GM10847 (cell line): ENCODE measurements around the gene IMP4.

Experiments used
- POLR2A ChIP-seq: IDR thresholded peaks from 2 replicates; pipeline ENCODE4 v1.6.1; 2011; ENCODE audit not compliant: insufficient read length; ENCODE audit errors: extremely low read depth

The IMP4 gene

DNA sequence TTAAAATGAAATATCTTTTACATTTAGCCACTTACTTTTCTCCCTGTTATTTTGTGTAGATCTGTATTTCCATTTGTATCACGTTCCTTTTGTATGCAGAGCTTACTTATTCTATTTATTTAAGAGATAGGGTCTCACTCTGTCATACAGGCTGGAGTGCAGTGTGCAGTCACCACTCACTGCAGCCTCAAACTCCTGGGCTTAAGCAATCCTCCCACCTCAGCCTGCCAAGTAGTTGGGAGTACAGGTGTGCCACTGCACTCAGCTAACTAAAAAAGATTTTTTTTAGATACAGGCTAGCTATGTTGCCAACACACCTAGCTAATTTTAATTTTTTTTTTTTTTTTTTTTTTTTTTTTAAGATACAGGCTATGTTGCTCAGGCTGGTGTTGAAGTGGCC, 24.0 kb downstream of the IMP4 start:
- TF ChIP-seq POLR2A = no peak

DNA sequence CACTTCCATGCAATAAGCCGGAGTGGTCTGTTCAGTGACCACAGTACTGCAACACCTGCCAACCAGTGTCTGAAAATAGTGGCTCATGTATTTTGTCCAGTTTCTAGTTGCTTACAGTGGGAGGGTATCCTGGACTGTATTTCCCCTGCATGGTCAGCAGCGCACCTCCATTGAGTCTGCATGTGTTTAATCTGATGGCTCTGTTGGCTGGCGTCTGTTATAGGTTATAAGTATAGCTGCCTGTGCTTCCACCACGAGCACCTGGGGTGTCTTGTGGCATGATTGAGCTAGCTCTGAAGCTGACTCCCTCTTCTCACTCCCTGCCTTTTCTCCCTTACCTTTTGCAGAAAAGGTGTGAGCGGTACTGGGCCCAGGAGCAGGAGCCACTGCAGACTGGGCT, 26.1 kb downstream of the IMP4 start:
- TF ChIP-seq POLR2A = no peak

DNA sequence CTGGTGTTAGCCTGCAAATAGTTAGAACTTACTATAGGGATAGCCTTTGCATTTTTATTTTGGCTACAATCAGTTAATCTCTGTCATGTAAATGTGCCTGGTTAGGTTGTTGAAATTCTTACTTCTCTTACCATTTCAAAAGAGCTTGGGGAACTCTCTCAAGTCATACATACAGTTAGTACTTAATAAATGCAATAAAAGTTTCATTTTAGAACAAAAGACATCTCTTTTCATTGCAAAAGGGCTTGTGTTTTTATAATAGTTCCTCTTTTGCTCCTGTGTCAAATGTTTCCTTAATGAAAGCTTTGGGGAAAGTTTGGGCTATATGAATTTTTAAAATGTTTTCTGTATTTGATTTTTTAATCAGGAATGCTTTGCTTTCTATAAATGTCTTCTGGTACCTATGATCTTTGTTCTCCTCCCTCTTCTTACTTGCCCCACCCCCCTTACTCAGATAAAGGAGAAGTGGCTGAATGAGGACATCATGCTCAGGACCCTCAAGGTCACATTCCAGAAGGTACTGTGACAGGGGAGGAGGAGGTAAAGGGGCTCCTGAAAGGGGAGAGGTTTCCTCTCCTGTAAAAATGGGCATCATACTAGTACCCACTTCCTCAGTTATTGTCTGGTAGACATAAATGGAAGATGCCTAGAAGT, 26.7 kb downstream of the IMP4 start:
- TF ChIP-seq POLR2A = no peak

DNA sequence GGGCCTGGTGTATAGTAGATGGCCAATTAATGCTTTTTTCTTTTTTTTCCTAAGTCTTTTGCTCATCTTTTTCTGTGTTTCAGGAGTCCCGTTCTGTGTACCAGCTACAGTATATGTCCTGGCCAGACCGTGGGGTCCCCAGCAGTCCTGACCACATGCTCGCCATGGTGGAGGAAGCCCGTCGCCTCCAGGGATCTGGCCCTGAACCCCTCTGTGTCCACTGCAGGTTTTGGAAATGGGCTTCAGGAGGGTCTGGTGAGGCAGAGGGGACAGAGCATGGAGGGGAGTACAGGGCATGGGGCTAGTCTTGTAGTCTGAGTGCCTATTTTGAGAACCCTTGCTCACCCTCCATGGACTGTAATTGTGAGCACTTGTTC, 27.3 kb downstream of the IMP4 start:
- no peak for TF ChIP-seq POLR2A

DNA sequence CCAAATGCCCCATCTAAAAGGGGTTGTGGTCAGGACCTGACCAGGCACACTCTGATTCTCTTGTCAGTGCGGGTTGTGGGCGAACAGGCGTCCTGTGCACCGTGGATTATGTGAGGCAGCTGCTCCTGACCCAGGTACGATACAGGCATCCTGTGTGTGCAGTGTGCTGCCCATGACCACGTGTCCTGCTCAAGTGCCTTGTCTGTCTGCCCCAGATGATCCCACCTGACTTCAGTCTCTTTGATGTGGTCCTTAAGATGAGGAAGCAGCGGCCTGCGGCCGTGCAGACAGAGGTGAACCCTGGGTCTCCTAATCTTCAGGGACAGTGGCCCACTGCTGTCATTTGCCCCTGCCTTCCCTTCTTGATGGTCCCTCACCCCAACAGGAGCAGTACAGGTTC, 27.8 kb downstream of the IMP4 start:
- TF ChIP-seq POLR2A = no peak

DNA sequence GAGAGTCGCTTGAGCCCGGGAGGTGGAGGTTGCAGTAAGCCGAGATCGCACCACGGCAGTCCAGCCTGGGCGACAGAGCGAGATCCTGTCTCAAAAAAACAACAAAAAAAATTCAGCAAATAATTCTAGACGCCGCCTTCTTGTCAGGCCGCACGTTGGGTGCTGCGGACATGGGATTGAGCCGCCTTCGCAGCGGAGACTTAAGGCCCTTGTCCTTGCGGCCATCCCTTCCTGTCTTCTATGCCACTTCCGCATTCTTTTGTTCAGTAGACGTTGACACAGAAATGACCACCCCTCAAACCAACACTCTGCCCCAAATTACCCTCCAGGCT, 29.0 kb downstream of the IMP4 start:
- no peak for TF ChIP-seq POLR2A

DNA sequence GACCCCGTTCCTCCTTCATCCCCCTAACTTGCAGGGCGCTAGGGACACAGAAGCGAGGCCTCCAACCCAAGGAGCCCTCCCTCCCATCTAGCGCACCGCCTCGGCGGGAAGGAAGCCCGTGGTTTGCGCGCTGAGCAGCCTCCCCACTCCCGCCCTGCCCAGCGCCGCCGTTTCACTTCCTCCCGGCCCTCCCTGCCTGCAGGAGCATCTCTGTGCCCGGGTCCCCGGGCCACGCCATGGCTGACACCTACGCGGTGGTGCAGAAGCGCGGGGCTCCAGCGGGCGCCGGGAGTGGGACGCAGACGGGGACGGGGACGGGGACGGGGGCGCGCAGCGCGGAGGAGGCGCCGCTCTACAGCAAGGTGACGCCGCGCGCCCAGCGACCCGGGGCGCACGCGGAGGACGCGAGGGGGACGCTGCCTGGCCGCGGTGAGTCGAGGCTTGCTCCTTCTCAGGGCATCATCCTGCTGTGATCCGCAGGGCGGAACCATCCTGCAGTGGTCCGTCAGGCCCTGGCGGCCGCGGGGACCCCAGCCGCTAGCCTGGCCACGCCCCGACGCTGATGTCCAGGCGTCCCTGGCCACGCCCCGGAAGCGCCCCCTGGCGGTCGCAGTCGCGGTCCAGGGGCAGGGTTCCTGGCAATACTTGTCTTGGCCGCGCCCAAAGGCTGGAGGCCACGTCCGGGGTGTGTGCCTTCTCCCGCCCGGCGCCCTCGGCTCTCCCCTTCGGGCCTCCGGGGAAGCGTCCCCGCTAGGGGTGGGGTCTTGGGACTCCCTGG, 29.5 kb downstream of the IMP4 start:
- peak; percentile 81 for TF ChIP-seq POLR2A

DNA sequence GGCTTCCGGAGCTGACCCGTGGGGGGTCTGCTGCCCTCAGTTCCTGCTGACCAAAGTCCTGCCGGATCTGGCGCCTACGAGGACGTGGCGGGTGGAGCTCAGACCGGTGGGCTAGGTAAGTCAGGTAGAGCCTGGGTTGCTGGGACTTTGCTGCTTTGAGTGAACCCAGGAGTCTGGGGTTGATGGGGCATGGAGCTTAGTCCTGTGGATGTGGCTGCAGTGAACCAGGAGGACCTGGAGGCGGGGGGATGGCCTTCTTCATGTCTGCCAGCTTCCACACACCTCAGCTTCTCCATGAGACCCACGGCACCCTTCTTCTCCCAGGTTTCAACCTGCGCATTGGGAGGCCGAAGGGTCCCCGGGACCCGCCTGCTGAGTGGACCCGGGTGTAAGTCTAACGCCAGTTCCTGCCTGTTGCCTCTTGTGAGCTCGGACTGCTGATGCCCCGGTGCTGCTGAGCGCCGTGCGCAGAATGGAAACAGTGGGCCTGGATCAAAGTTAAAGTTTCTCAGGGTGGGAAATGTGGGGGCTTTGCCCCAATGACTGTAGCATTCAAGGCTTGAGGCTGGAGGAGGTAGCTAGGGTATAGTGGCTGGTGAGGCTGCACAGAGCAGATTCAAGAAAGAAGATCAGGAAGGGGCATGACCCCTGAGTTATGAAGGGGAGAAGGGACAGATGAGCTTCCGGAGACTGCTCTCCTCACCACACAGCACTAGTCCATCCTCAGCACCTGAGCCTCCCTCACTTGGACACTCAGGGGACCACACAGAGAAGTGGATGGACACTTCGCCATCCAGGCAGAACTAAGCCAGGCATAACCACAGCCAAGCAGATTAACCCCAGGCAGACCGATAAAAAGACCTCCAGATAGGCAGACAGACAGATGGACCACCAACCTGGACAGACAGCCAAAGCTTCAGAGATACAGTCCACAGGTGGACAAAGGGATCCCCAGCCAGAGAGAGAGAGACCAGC, 30.4 kb downstream of the IMP4 start:
- no peak for TF ChIP-seq POLR2A

DNA sequence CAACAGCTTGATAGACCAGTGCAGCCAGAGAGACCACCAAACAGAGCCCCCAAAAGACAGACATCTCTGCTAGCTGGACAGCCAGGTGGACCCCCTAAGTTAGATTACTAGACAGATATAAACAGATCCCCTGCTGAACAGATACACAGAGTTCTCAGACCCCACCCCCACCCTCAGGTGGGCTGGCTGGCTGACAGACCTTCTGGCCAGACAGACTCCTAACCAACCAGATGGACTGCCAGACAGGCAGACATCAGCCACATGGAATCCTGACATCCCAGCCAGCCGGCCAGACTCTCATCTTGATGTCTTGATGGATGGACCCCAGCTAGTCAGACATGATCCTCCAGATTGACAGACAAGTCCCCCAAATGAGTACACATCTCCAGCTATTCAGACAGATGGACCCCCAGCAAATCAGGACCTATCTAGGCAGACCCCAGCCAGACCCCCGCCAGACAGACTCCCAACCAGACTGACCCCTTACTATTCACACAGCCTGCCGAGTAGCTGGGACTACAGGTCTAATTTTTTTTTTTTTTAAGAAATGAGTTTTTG, 31.2 kb downstream of the IMP4 start:
- TF ChIP-seq POLR2A = no peak

DNA sequence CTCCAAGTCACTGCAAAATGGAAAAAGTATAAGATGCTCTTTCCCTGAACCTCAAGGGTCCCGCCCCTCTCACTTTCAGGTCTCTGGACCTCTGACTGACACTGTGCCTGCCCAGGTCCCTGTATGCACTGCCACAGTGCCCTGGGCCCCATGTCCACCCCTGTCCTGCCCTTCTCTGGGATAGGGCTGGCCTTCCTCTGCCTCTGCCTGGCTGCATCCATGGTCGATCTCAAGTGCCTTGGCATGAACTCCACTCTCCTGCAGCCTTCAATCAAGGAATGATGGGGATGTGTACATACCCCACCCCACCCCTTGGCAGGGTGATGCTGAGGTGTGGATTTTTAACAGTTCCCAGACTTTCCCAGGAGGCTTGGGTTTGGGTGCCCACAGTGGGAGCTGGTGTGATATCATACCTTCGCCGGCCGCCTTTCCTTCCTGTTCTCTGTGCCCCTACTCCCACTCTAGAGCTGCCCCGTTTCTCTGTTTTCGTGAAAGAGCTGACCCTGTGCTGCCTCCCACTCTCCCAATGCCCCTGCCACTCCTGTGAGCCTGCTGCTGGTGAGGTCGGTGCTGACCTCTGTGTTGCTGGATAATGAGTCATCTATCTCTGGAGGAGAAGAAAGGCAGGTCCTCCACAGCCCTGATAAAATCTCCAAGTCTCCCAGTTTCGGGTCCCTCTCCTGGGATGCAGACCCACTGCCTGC, 32.0 kb downstream of the IMP4 start:
- TF ChIP-seq POLR2A = no peak

DNA sequence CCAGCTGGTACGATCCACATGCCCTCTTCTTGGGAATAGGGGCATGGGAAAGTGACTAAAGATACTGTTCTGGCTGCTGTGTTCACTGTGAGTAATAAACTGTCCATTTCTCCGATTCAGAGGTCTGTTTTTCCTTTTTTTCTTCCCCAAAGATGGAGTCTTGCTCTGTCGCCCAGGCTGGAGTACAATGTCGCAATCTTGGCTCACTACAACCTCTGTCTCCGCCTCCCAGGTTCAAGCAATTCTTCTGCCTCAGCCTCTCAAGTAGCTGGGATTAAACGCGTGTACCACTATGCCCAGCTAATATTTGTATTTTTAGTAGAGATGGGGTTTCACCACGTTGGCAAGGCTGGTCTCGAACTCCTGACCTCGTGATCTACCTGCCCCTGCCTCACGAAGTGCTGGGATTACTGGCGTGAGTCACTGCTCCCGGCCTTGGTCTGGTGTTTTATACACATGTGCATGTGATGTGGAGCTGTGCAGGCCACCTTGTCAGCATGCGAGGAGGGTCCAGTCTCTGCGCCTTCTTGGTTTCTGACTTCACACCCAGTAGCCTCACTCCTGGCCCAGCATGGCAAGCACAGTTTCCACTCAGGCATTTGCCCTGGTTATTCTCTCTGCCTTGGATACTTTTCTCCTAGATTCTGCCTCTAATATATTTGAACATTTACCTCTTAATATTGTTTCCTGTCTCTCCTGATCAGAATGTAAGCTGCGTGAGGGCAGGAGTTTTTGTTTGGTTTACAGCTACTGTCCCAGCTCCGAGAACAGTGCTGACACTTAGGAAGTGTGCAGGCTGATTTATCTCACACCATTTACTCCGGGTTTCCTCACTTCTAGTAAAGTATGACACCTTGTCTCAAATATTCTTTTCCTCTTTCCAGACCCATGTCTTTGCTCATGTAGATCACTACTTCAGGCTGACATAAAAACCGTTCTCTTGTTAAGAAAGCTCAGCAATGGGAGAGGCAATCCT, 32.9 kb downstream of the IMP4 start:
- TF ChIP-seq POLR2A = no peak

DNA sequence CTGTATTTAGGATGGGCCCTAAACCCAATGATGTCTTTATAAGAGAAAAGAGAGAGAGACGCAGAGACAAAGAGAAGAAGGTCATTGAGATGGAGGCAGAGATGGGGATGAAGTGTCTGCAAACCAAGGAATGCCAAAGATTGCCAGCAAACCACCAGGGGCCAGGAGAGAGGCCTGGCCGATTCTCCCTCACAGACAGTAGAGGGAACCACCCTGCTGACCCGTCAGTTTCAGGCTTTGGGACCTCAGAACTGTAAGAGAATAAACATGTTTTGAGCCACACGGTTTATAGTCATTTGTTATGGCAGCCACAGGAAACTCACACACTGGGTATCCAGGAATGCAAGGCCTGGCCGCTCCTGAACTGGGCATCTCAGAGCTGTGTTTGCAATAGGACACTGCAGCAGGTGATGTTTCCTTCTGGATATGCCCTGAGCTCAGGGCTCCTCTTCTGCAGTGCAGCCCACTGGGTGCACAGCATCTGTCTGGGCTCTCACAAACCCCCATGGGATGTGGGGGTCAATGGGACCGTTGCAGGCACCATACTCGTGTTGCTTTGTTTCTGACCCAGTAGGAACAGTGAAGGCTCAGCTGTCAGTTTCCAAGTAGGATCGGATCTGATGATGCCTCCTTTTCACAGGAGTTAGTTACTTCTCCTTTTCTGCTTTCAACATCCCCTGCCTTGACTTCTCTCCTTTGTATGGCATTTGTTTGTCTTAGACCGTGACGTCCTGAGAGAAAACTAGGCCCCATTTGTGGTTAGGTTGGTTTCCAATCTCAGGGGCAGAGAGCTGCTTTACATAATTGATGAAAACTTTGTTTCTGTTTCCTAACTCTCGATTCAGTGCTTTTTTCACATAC, 34.0 kb downstream of the IMP4 start:
- TF ChIP-seq POLR2A = no peak

DNA sequence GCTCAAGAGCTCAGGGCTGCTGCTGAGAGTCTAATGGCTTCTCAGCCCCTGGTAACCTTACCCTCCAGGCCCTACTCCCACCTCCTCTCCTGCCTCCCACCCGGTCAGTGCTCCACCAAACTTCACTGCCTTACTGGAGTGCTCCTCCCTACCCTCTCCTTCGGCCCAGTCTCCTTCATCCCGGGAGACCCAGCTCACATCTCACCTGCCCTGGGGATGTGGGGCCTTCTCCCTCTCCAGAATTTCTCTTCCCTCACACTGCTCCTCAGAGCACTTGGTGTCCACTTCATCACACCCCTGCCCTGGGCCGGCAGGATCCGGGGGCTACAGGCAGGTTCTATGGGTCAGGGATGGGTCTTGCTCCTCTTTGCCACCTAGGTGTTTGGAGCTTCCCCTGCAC, 34.8 kb downstream of the IMP4 start:
- TF ChIP-seq POLR2A = no peak
